ENCODE data around the gene TNRC18. TPM values are rescaled to one million over a fixed set of nuclear protein-coding genes. Genes with fewer than 3 reads are reported as not detected.

Gene TNRC18
- total and polyA plus RNA-seq, 12 donors: 10.1 to 42.3 (median 30.3) TPM

GRCh38 chr7:5466551-5466950, 42.9 kb upstream of the TNRC18 start:
- WGBS, 2 donors: 82 to 95% methylated on average over 14 of the region's 14 CpGs
- Histone ChIP-seq H3K9me3 (no peaks in the 10 kb centered on the region), H3K4me3 (no peak overlapping the region), H3K27ac (no peak overlapping the region), H3K4me1 (peaks cover 0 to 9% (median 0%) of the 10 kb centered on the region in 9 donors), H3K27me3 (no peaks in the 10 kb centered on the region), H3K36me3 (no peaks in the 10 kb centered on the region)
- ATAC-seq (no peak), DNase-seq (no peak)
- intact Hi-C loops (cut with DNase I): no loop called here
- TF ChIP-seq, protein P1, sequence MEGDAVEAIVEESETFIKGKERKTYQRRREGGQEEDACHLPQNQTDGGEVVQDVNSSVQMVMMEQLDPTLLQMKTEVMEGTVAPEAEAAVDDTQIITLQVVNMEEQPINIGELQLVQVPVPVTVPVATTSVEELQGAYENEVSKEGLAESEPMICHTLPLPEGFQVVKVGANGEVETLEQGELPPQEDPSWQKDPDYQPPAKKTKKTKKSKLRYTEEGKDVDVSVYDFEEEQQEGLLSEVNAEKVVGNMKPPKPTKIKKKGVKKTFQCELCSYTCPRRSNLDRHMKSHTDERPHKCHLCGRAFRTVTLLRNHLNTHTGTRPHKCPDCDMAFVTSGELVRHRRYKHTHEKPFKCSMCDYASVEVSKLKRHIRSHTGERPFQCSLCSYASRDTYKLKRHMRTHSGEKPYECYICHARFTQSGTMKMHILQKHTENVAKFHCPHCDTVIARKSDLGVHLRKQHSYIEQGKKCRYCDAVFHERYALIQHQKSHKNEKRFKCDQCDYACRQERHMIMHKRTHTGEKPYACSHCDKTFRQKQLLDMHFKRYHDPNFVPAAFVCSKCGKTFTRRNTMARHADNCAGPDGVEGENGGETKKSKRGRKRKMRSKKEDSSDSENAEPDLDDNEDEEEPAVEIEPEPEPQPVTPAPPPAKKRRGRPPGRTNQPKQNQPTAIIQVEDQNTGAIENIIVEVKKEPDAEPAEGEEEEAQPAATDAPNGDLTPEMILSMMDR (IDR thresholded peaks at IDR 0.05): no peak

GRCh38 chr7:5463031-5463430, 39.4 kb upstream of the TNRC18 start:
- TF ChIP-seq, protein P1 (IDR thresholded peaks at IDR 0.05): no peak
- WGBS, 2 donors: 65 to 93% methylated on average over 3 of the region's 3 CpGs

GRCh38 chr7:5462216-5462615, 38.6 kb upstream of the TNRC18 start:
- WGBS, 2 donors: 89 to 93% methylated on average over 10 of the region's 10 CpGs
- ATAC-seq (no peak), DNase-seq (no peak)
- Histone ChIP-seq H3K4me1 (peaks cover 0 to 14% (median 11%) of the 10 kb centered on the region in 9 donors), H3K27me3 (no peaks in the 10 kb centered on the region), H3K4me3 (no peak overlapping the region), H3K27ac (no peak overlapping the region), H3K36me3 (no peaks in the 10 kb centered on the region), H3K9me3 (no peaks in the 10 kb centered on the region)
- intact Hi-C loops (cut with DNase I): no loop called here
- TF ChIP-seq, protein P1 (IDR thresholded peaks at IDR 0.05): no peak

More at GRCh38 chr7:5463031-5463430, 39.4 kb upstream of the TNRC18 start:
- H3K36me3 ChIP-seq: no peaks in the 10 kb centered on the region
- no peaks in the 10 kb centered on the region for H3K27me3 ChIP-seq
- no peak overlapping the region for H3K4me3 ChIP-seq
- no peak overlapping the region for H3K27ac ChIP-seq
- no peak for DNase-seq
- no peak for ATAC-seq
- intact Hi-C loops (cut with DNase I): no loop called here
- H3K9me3 ChIP-seq: no peaks in the 10 kb centered on the region
- H3K4me1 ChIP-seq: peaks cover 0 to 6% (median 3%) of the 10 kb centered on the region in 9 donors

- Histone ChIP-seq H3K36me3 (no peaks in the 10 kb centered on the region), H3K27me3 (peaks cover 0 to 7% (median 0%) of the 10 kb centered on the region in 7 donors), H3K4me3 (no peak overlapping the region), H3K27ac (no peak overlapping the region), H3K4me1 (peaks cover 0 to 14% (median 11%) of the 10 kb centered on the region in 9 donors), H3K9me3 (no peaks in the 10 kb centered on the region)
- ATAC-seq: no peak
- TF ChIP-seq, protein P1 (IDR thresholded peaks at IDR 0.05): no peak
- 90 to 91% methylated on average over 9 of the region's 9 CpGs for WGBS, 2 donors
- intact Hi-C loops (cut with DNase I): loop anchor here in 5 of 10 donors (10.0 kb wide), 3 partner anchors 94 to 314 kb away; no protein-coding TSS in a partner anchor
- DNase-seq: no peak
Measured at GRCh38 chr7:5458921-5459480, 35.4 kb upstream of the TNRC18 start.
